ENCODE measurements around the gene PINLYP. TPM values are rescaled to one million over a fixed set of nuclear protein-coding genes. Genes with fewer than 3 reads are reported as not detected.
A peak's percentile ranks its signal among the peaks of the same experiment; 100 is the strongest.

PINLYP gene
- total RNA-seq, 2 experiments from 2014 or later = 2.2 to 3.7 TPM

DNA sequence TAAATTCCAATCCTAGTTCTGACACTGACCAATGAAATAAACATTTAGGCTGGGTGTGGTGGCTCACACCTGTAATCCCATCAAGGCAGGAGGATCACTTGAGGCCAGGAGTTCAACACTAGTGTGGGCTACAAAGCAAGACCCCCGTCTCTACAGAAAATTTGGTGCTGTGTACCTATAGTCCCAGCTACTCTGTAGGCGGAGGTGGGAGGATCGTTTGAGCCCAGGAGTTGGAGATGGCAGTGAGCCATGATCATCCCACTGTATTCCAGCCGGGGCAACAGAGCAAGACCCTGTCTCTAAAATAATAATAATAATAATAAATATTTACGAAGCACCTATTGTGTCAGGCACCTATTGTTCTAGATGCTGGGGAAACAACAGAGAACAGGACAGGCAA lies 13.7 kb downstream of the PINLYP start:
- ChIA-PET CTCF (interaction anchor here (0.7 to 1.7 kb wide), 5 partner anchors 14 to 142 kb away, joined by 3 to 8 read pairs (median 4); partner anchors contain the start of genes PINLYP and XRCC1), POLR2A (no interaction called here)
- H3K4me3 Mint-ChIP-seq = no peak overlapping the region
- no peak for DNase-seq
- peaks cover 19% of the 10 kb centered on the region for H3K36me3 Mint-ChIP-seq
- no peaks in the 10 kb centered on the region for H3K9me3 Mint-ChIP-seq
- intact Hi-C loops (cut with micrococcal nuclease) = no loop called here
- H3K27me3 Mint-ChIP-seq = no peaks in the 10 kb centered on the region
- no peak overlapping the region for H3K27ac Mint-ChIP-seq
- H3K4me1 Mint-ChIP-seq (ENCODE audit: low read depth) = peaks cover 23% of the 10 kb centered on the region

DNA sequence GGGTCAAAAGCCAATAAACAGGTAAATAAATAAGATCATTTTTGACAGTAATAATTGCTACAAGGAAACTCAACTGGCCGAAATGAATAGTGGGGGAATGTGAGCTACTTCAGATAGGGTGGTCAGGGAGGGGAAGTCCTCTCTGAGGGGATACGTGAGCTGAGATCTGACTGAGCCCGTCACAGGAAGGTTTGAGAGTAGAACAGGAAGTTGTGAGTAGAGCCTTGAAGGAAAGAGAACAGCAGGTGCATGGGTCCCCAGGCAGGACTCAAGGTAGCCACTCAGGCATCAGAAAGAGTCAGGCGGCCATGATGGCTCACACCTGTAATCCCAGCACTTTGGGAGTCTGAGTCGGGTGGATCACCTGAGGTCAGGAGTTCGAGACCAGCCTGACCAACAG lies 14.1 kb downstream of the PINLYP start:
- Mint-ChIP-seq H3K36me3 (peaks cover 19% of the 10 kb centered on the region), H3K4me1 (ENCODE audit: low read depth) (peaks cover 19% of the 10 kb centered on the region), H3K27me3 (no peaks in the 10 kb centered on the region), H3K9me3 (no peaks in the 10 kb centered on the region), H3K27ac (peak overlapping the region; percentile 28), H3K4me3 (no peak overlapping the region)
- ChIA-PET POLR2A (no interaction called here), CTCF (interaction anchor here (1.5 to 1.7 kb wide), 3 partner anchors 15 to 143 kb away, joined by 3 to 4 read pairs (median 4); partner anchors contain the start of genes PINLYP and XRCC1)
- DNase-seq = no peak
- intact Hi-C loops (cut with micrococcal nuclease) = no loop called here

DNA sequence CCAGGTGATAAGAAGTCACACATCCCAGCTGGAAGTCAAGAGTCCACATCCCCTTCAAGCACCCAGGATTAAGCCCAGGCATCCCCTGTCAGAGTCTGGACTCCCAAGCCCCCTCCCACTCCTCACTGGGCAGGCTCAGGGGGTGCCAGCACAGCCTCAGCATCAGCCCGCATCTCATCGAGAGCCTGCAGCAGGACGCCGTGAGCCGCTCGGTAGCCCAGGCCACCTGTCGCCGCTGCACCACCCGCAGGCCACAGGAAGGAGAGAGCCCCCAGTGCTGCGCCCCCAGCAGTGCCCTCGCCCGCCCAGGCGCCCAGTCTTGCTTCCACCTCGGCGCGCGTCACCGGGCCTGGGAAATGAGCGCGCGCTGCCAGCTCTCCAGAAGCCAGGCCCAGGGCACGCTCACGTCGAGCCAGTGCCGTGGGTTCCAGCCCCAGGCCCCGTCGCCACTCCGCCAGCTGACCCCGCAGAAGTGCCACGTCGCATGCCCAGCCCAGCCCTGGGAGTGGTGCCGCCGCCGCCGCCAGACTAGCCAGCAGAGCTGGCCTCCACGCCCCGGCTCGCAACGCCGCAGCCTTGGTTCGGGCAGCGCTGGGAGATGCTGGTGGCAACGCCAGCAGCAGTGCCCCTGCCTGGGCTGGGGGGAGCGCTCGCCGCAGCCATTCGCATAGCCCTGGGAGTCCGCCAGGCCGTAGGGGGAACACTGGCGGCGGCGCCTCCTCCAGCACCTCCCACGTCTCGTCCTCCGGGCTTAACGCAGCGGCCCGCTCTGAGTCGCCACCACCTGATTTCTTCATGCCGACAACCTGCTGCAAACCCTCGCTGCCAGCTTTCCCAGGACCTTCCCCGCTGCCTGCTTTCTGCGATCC lies 16.5 kb downstream of the PINLYP start:
- intact Hi-C loops (cut with micrococcal nuclease) = no loop called here
- POLR2A ChIA-PET = no interaction called here
- H3K27ac Mint-ChIP-seq = no peak overlapping the region
- no peaks in the 10 kb centered on the region for H3K9me3 Mint-ChIP-seq
- H3K27me3 Mint-ChIP-seq = no peaks in the 10 kb centered on the region
- H3K36me3 Mint-ChIP-seq = peaks cover 29% of the 10 kb centered on the region
- CTCF ChIA-PET = interaction anchor here (1.0 to 1.1 kb wide), 2 partner anchors 37 to 145 kb away, joined by 4 to 6 read pairs; no protein-coding TSS in a partner anchor
- peaks cover 25% of the 10 kb centered on the region for H3K4me1 Mint-ChIP-seq (ENCODE audit: low read depth)
- no peak for DNase-seq
- H3K4me3 Mint-ChIP-seq = no peak overlapping the region

DNA sequence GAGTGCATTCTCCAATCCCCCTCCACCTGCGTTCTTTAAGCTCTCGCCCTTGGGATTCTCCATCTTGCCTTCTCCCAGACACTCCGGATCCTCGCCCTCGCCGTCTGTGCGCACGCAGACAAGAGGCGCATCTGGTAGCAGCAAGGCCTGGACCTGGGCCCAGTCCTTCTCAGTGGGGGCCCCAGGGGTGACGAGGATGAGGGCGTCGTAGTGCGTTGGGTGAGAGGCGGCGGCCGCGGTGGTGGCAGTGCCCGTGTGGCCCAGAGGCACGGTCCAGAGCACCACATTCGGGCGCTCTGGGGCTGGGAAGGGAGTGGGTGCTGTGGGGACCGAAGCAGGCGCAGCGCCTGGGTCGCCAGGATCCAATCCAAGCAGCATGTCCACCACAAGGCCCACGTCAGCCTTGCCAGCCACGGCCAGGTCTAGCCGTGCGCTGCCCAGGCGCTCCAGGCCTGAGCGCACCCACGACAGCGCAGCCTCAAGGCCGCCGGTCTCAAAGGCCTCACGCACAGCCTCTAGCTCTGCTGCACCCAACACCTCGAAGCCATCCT lies 17.3 kb downstream of the PINLYP start:
- ChIA-PET CTCF (interaction anchor here (1.0 to 7.1 kb wide), 5 partner anchors 21 to 160 kb away, joined by 3 to 145 read pairs (median 6); no protein-coding TSS in a partner anchor), POLR2A (no interaction called here)
- Mint-ChIP-seq H3K27ac (no peak overlapping the region), H3K4me1 (ENCODE audit: low read depth) (peaks cover 32% of the 10 kb centered on the region), H3K27me3 (no peaks in the 10 kb centered on the region), H3K36me3 (peaks cover 31% of the 10 kb centered on the region), H3K9me3 (no peaks in the 10 kb centered on the region), H3K4me3 (no peak overlapping the region)
- intact Hi-C loops (cut with micrococcal nuclease) = no loop called here
- no peak for DNase-seq

DNA sequence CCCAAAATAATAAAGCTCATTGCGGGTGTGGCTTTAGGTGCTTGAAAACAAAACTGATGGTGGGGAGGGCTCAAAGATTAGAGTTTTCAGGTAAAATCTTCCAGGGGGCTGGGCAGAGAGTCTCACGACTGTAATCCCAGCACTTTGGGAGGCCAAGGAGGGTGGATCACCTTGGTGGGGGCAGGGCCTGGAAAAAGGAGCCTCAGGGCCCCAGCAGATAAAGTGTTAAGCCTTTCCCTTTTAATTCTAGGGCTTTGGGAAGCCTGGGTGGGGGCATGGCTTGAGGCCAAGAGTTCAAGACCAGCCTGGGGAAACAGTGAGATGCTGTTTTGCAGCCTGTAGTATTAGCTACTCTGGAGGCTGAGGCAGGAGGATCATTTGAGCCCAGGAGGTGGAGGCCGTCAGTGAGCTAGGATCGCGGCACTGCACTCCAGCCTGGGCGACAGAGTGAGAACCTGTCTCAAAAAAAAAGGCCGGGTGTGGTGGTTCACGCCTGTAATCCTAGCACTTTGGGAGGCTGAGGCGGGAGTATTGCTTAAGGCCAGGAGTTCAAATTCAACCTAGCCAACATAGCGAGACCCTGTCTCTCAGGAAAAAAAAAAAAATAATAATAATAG lies 18.6 kb downstream of the PINLYP start:
- no peak for DNase-seq
- H3K27ac Mint-ChIP-seq = peak overlapping the region; percentile 47
- peaks cover 34% of the 10 kb centered on the region for H3K36me3 Mint-ChIP-seq
- H3K4me1 Mint-ChIP-seq (ENCODE audit: low read depth) = peaks cover 39% of the 10 kb centered on the region
- H3K27me3 Mint-ChIP-seq = no peaks in the 10 kb centered on the region
- POLR2A ChIA-PET = interaction anchor here (0.7 to 2.8 kb wide), 14 partner anchors 10 to 69 kb away, joined by 3 to 17 read pairs (median 6); partner anchors contain the start of genes PINLYP, XRCC1 and ZNF575
- H3K9me3 Mint-ChIP-seq = no peaks in the 10 kb centered on the region
- intact Hi-C loops (cut with micrococcal nuclease) = loop anchor here (1.0 kb wide), 1 partner anchor 147 kb away; no protein-coding TSS in a partner anchor
- peak overlapping the region; percentile 94 for H3K4me3 Mint-ChIP-seq
- CTCF ChIA-PET = interaction anchor here (0.6 to 7.1 kb wide), 37 partner anchors 9 to 1952 kb away, joined by 3 to 145 read pairs (median 7); partner anchors contain the start of genes PHLDB3, PINLYP, SMG9 and XRCC1

DNA sequence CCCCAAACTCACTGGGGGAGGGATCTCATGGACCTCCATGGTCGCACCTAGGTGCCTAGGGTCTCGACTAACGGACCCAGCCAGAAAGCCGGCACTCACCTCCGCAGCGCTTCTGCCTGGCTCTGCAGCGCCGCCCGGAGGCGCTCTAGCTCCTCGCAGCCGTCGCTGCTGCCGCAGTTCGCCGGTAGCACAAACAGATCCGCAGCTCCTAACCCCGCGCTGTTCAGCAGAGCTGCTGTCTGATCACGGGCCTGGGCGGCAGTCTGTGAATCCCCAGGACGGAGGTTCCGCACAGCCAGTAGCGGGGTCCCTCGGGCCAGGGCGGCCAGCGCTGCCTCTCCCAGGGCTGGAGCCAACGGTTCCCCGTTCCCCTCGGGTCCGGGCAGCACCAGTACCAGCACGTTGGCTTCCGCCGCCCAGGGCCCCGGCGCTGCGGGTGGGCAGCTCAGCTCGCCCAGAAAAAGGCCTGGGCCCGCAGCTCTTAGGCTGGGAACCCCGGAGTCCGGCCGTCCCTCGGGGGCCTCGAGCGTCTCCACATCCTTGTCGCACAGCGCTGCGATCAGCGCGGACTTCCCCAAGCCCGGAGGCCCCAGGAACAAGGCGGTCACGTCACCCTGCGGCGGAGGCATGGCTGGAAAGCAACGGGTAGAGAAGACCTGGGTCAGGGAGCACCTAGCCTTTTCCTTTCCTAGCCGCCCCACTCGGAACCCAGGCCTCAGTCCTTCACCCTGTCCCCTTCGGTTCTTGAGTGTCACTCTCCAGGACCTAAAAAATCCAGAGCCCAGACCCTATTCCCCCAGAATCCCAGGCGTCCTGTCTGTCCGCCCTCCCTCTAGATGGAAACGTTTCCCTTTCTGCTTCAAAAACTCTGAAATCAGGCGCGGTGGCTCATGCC lies 19.4 kb downstream of the PINLYP start:
- no peaks in the 10 kb centered on the region for H3K9me3 Mint-ChIP-seq
- H3K4me3 Mint-ChIP-seq = peak overlapping the region; percentile 94
- DNase-seq = peak; percentile 82
- no peaks in the 10 kb centered on the region for H3K27me3 Mint-ChIP-seq
- ChIA-PET POLR2A (interaction anchor here (0.7 to 2.8 kb wide), 17 partner anchors 9 to 90 kb away, joined by 3 to 17 read pairs (median 5); partner anchors contain the start of genes PHLDB3, PINLYP, XRCC1 and ZNF575), CTCF (interaction anchor here (0.6 to 7.1 kb wide), 40 partner anchors 8 to 1953 kb away, joined by 3 to 145 read pairs (median 6); partner anchors contain the start of genes PHLDB3, PINLYP, SMG9 and XRCC1)
- intact Hi-C loops (cut with micrococcal nuclease) = loop anchor here (1.0 kb wide), 1 partner anchor 148 kb away; no protein-coding TSS in a partner anchor
- peaks cover 38% of the 10 kb centered on the region for H3K4me1 Mint-ChIP-seq (ENCODE audit: low read depth)
- H3K36me3 Mint-ChIP-seq = peaks cover 35% of the 10 kb centered on the region
- H3K27ac Mint-ChIP-seq = peak overlapping the region; percentile 98

DNA sequence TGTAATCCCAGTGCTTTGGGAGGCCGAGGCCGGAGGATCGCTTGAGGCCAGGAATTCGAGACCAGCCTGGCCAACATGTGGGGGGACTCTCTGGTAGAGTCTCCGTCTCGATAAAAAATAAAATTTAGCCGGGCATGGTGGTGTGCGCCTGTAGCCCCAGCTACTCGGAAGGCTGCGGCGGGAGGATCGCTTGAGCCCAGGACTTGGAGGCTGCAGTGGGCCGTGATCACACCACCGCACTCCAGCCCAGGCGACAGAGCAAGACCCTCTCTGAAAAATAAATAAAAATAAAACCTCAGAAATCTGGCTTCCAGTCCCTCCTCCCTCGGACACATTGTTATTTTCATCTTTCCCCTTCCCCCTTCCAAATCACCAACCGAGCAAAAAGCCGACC lies 20.0 kb downstream of the PINLYP start:
- Mint-ChIP-seq H3K27me3 (no peaks in the 10 kb centered on the region), H3K4me1 (ENCODE audit: low read depth) (peaks cover 33% of the 10 kb centered on the region), H3K4me3 (peak overlapping the region; percentile 94), H3K36me3 (peaks cover 33% of the 10 kb centered on the region), H3K27ac (peak overlapping the region; percentile 98), H3K9me3 (no peaks in the 10 kb centered on the region)
- POLR2A ChIA-PET = interaction anchor here (0.7 to 2.8 kb wide), 14 partner anchors 10 to 132 kb away, joined by 3 to 17 read pairs (median 4); partner anchors contain the start of genes PHLDB3, PINLYP, XRCC1 and ZNF575
- intact Hi-C loops (cut with micrococcal nuclease) = no loop called here
- no peak for DNase-seq
- CTCF ChIA-PET = interaction anchor here (1.1 to 7.1 kb wide), 21 partner anchors 11 to 214 kb away, joined by 3 to 145 read pairs (median 10); partner anchors contain the start of genes PHLDB3, PINLYP, XRCC1 and ZNF575

DNA sequence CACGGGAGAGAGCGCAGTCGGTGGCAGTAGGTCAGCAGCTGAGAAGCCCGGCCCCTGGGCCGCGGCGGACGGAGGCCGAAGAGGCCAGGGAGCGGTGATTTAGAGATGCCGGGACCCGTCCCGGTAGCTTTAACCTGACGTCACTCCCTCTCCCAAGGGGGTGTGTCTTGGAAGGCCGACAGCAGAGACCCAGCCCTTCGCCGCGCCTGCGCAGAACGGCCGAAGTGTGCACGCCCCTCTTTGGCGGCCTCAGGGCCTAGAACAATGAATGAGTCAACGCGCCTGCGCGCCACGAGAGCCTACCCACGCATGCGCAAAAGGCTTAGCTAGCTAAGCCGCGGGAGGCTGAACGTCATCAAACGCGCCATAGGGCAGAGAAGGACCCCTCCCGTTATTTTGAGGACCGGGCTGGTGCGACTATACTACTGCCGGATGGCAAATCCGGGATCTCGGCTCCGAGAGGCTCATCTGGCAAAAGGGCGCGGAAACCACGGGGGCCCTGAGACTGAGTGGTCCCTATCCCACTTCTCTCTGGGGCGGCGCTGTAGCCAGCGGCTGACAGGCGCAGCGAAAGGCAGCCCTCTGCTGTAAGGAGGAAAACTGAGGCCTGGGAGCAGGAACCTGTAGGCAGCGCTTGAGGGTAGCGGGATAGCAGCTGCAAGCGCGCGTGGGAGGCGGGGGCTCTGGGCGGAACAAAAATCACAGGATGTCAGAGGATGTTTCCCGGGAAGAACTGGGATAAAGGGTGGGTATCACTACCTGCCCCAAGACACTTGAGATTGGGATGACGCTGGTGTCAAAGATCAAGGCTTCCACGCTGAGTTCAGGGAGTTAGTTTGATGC lies 20.6 kb downstream of the PINLYP start, which contains the start of the genes IRGQ and ZNF576:
Gene IRGQ (minus strand): TSS at position 136 of the 843 bp plus-strand sequence. CDS start 796 bp downstream, outside the sequence.
Gene ZNF576 (plus strand): TSS at position 597 of the 843 bp plus-strand sequence. CDS start 514 bp downstream, outside the sequence.
- POLR2A ChIA-PET = interaction anchor here (0.7 to 2.8 kb wide), 13 partner anchors 10 to 133 kb away, joined by 3 to 17 read pairs (median 4); partner anchors contain the start of genes PHLDB3, PINLYP, XRCC1 and ZNF575
- peak; percentile 100 for DNase-seq
- Mint-ChIP-seq H3K27ac (peak within 1 kb of the TSS; percentile 98), H3K36me3 (peaks cover 32% of the 10 kb centered on the region), H3K9me3 (no peaks in the 10 kb centered on the region), H3K27me3 (no peaks in the 10 kb centered on the region), H3K4me1 (ENCODE audit: low read depth) (peaks cover 30% of the 10 kb centered on the region), H3K4me3 (peak within 1 kb of the TSS; percentile 94)
- CTCF ChIA-PET = interaction anchor here (0.5 to 7.1 kb wide), 12 partner anchors 10 to 213 kb away, joined by 3 to 145 read pairs (median 14); partner anchors contain the start of genes PHLDB3, PINLYP, XRCC1 and ZNF575
- intact Hi-C loops (cut with micrococcal nuclease) = loop anchor here (1.0 to 2.0 kb wide), 7 partner anchors 21 to 73 kb away; partner anchors contain the start of genes PINLYP, XRCC1, ZNF428 and ZNF575

DNA sequence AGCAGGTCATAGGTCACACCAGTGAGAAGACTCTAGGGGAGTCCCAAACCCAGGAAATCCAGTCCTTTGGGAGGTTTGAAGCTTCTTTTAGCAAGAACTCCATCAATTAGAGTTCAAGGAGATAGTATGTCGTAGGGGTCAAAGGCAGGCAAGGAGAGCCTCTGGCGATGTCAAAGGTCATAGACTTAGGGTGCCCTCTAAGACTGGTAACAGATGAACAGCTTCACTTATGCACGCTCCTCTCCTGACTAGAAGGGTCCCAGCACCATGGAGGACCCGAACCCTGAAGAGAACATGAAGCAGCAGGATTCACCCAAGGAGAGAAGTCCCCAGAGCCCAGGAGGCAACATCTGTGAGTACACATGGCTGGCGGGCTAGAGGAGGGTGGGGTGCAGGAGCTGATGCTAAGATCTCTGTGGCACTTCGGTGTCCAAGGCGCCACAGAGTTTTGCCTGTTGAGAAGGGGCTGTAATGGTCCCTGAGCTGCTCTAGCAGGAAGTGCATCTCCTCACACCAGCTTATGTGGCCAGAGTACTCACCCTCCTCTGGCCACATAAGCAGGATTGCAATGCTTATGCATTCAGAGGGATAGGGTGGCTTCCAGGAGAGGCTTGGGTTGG lies 21.4 kb downstream of the PINLYP start:
- H3K36me3 Mint-ChIP-seq = peaks cover 32% of the 10 kb centered on the region
- no peaks in the 10 kb centered on the region for H3K9me3 Mint-ChIP-seq
- intact Hi-C loops (cut with micrococcal nuclease) = loop anchor here (1.0 to 2.0 kb wide), 7 partner anchors 22 to 72 kb away; partner anchors contain the start of genes PINLYP, XRCC1, ZNF428 and ZNF575
- H3K27me3 Mint-ChIP-seq = no peaks in the 10 kb centered on the region
- CTCF ChIA-PET = interaction anchor here (1.1 to 7.1 kb wide), 6 partner anchors 42 to 149 kb away, joined by 4 to 145 read pairs (median 10); partner anchors contain the start of gene ZNF575
- peak overlapping the region; percentile 94 for H3K4me3 Mint-ChIP-seq
- H3K4me1 Mint-ChIP-seq (ENCODE audit: low read depth) = peaks cover 30% of the 10 kb centered on the region
- peak overlapping the region; percentile 98 for H3K27ac Mint-ChIP-seq
- DNase-seq = peak; percentile 23
- POLR2A ChIA-PET = interaction anchor here (1.3 to 2.8 kb wide), 4 partner anchors 22 to 134 kb away, joined by 3 to 17 read pairs (median 9); partner anchors contain the start of genes PINLYP, XRCC1 and ZNF575
